Upper lobe of left lung (tissue), 6 donors: Measurements from ENCODE around the gene GALNT2. TPM values are rescaled to one million over a fixed set of nuclear protein-coding genes. Genes with fewer than 3 reads are reported as not detected.

Source experiments
- ATAC-seq, 2 donors: fragments of 200-7000 bp; cut with Tn5 transposase; one replicate each; pipeline ENCODE4 v1.9.1; 2022; ENCODE audit warnings: mild to moderate bottlenecking in 2 of 2, moderate library complexity in 2 of 2; ENCODE audit not compliant: low FRiP score in 2 of 2
- DNase-seq, 2 donors: peaks; one replicate each; pipeline ENCODE4 v3.0.0-alpha.2; 2019 to 2020
- H3K27ac ChIP-seq, 4 donors: fragments of 200-600 bp; sonication (generic); one replicate each; pipeline ENCODE4 v1.5.1; 2016 to 2019
- H3K27me3 ChIP-seq, 4 donors: fragments of 200-600 bp; sonication (generic); one replicate each; pipeline ENCODE4 v1.5.1; 2017 to 2019
- H3K36me3 ChIP-seq, 4 donors: fragments of 200-600 bp; sonication (generic); one replicate each; pipeline ENCODE4 v1.5.1; 2016 to 2019
- H3K4me1 ChIP-seq, 4 donors: fragments of 200-600 bp; sonication (generic); one replicate each; pipeline ENCODE4 v1.5.1; 2018 to 2019
- H3K4me3 ChIP-seq, 4 donors: fragments of 200-600 bp; sonication (generic); one replicate each; pipeline ENCODE4 v1.5.1; 2017 to 2019; ENCODE audit warnings: mild to moderate bottlenecking in 2 of 4, moderate library complexity in 1 of 4
- H3K9me3 ChIP-seq, 4 donors: fragments of 200-600 bp; sonication (generic); one replicate each; pipeline ENCODE4 v1.5.1; 2018 to 2019
- CTCF ChIP-seq, 6 experiments: fragments of 450-650 bp in 4 of 6; fragments of 200-600 bp in 2 of 6; sonication (generic) in 2 of 6; IDR thresholded peaks; one replicate each; pipeline ENCODE4 v1.5.1; 2016 to 2019; ENCODE audit warnings: antibody characterized with exemption in 6 of 6
- EP300 ChIP-seq, 4 donors: sonication (generic); formaldehyde crosslinking; IDR thresholded peaks; one replicate each; pipeline ENCODE4 v1.5.1; 2017; ENCODE audit warnings: antibody characterized with exemption in 4 of 4, control low read depth in 2 of 4
- POLR2A ChIP-seq, 4 donors: fragments of 450-650 bp; IDR thresholded peaks; one replicate each; pipeline ENCODE4 v1.5.1; 2016 to 2017; ENCODE audit warnings: antibody characterized with exemption in 4 of 4, mild to moderate bottlenecking in 2 of 4
- POLR2AphosphoS5 ChIP-seq, 2 donors: sonication (generic); formaldehyde crosslinking; IDR thresholded peaks; one replicate each; pipeline ENCODE4 v1.5.1; 2017; ENCODE audit warnings: antibody characterized with exemption in 2 of 2
- WGBS, 2 donors: methylation state at CpG; one replicate each; pipeline ENCODE4 v1.1.5; 2017 to 2018; 5-methylcytosine and 5-hydroxymethylcytosine counted together
- total RNA-seq, 6 donors: library from RNA; depleted of rRNA in 4 of 6; stranded (reverse); fragments of >200 nt in 4 of 6; gene quantifications; one replicate each; pipeline versions ENCODE4 v1.1.0 to v1.2.1, GENCODE V29; 2016 to 2021
- donor health status: DM: no; HTN: no; CAD: no; lungs with moderate emphysema.
- donor health status: DM: no; HTN: yes; CAD: no; lungs with severe emphysema.

Gene GALNT2
- total RNA-seq, 6 donors from 2014 or later = 51.3 to 62.3 (median 56.2) TPM

- 93 to 97% methylated on average over 10 of the region's 10 CpGs for WGBS, 2 donors
- Histone ChIP-seq H3K36me3 (no peaks in the 10 kb centered on the region), H3K4me3 (no peak overlapping the region), H3K27me3 (no peaks in the 10 kb centered on the region), H3K4me1 (no peaks in the 10 kb centered on the region), H3K27ac (no peak overlapping the region), H3K9me3 (peaks cover 0 to 8% (median 0%) of the 10 kb centered on the region in 4 donors)
- no peak for ATAC-seq
- no peak for DNase-seq
- no peak for TF ChIP-seq POLR2AphosphoS5 (IDR thresholded peaks at IDR 0.05)
Observed at GRCh38 chr1:230040440-230040839, 26.6 kb upstream of the GALNT2 start.

- TF ChIP-seq POLR2A (IDR thresholded peaks at IDR 0.05) = no peak
- TF ChIP-seq CTCF (IDR thresholded peaks at IDR 0.05) = no peak
- no peak for TF ChIP-seq POLR2AphosphoS5 (IDR thresholded peaks at IDR 0.05)
- TF ChIP-seq EP300 (IDR thresholded peaks at IDR 0.05) = no peak
- 66 to 75% methylated on average over 3 of the region's 3 CpGs for WGBS, 2 donors
- H3K27ac ChIP-seq = no peak overlapping the region
- ATAC-seq (no peak), DNase-seq (no peak)
- no peaks in the 10 kb centered on the region for H3K4me1 ChIP-seq
- no peak overlapping the region for H3K4me3 ChIP-seq
- no peaks in the 10 kb centered on the region for H3K36me3 ChIP-seq
- H3K9me3 ChIP-seq = no peaks in the 10 kb centered on the region
- no peaks in the 10 kb centered on the region for H3K27me3 ChIP-seq
Observed at GRCh38 chr1:230043081-230043480, 24.0 kb upstream of the GALNT2 start.

- H3K36me3 ChIP-seq = no peaks in the 10 kb centered on the region
- no peak for DNase-seq
- H3K27me3 ChIP-seq = no peaks in the 10 kb centered on the region
- no peak for ATAC-seq
- no peak for TF ChIP-seq POLR2A (IDR thresholded peaks at IDR 0.05)
- TF ChIP-seq EP300 (IDR thresholded peaks at IDR 0.05) = no peak
- no peak for TF ChIP-seq CTCF (IDR thresholded peaks at IDR 0.05)
- no peak for TF ChIP-seq POLR2AphosphoS5 (IDR thresholded peaks at IDR 0.05)
- WGBS, 2 donors = 86 to 95% methylated on average over 7 of the region's 7 CpGs
- H3K27ac ChIP-seq = no peak overlapping the region
- H3K9me3 ChIP-seq = no peaks in the 10 kb centered on the region
- H3K4me1 ChIP-seq = no peaks in the 10 kb centered on the region
- no peak overlapping the region for H3K4me3 ChIP-seq
Observed at GRCh38 chr1:230044729-230045128, 22.3 kb upstream of the GALNT2 start.

GRCh38 chr1:230047114-230047865 lies 19.7 kb upstream of the GALNT2 start:
- TF ChIP-seq POLR2AphosphoS5 (IDR thresholded peaks at IDR 0.05) (no peak), EP300 (IDR thresholded peaks at IDR 0.05) (no peak), CTCF (IDR thresholded peaks at IDR 0.05) (no peak), POLR2A (IDR thresholded peaks at IDR 0.05) (no peak)
- H3K27me3 ChIP-seq = no peaks in the 10 kb centered on the region
- no peaks in the 10 kb centered on the region for H3K4me1 ChIP-seq
- WGBS, 2 donors = 58 to 61% methylated on average over 10 of the region's 10 CpGs
- H3K27ac ChIP-seq = no peak overlapping the region
- H3K4me3 ChIP-seq = no peak overlapping the region
- H3K36me3 ChIP-seq = no peaks in the 10 kb centered on the region
- H3K9me3 ChIP-seq = no peaks in the 10 kb centered on the region
- no peak for DNase-seq
- no peak for ATAC-seq

GRCh38 chr1:230048322-230048721 lies 18.7 kb upstream of the GALNT2 start:
- H3K9me3 ChIP-seq = no peaks in the 10 kb centered on the region
- no peaks in the 10 kb centered on the region for H3K36me3 ChIP-seq
- 82 to 100% methylated on average over 2 of the region's 2 CpGs for WGBS, 2 donors
- no peak overlapping the region for H3K4me3 ChIP-seq
- TF ChIP-seq POLR2AphosphoS5 (IDR thresholded peaks at IDR 0.05) (no peak), POLR2A (IDR thresholded peaks at IDR 0.05) (no peak), EP300 (IDR thresholded peaks at IDR 0.05) (no peak), CTCF (IDR thresholded peaks at IDR 0.05) (no peak)
- DNase-seq (no peak), ATAC-seq (no peak)
- H3K27ac ChIP-seq = no peak overlapping the region
- no peaks in the 10 kb centered on the region for H3K4me1 ChIP-seq
- H3K27me3 ChIP-seq = no peaks in the 10 kb centered on the region
